Fibroblast of gingiva (primary cell): ENCODE data around the gene TMEM271.
"Not testable (repeated sequence)": the region's sequence is repeated elsewhere in the genome, so short reads cannot be mapped to it uniquely, and the experiment has no call there.

Experiments used
- DNase-seq: peaks from one replicate; pipeline ENCODE4 v3.0.0-alpha.2; 2011; ENCODE audit warnings: low read depth

Gene TMEM271

GRCh38 chr4:610411-611261, 34.5 kb upstream of the TMEM271 start:
- DNase-seq: peak; percentile 79

GRCh38 chr4:609400-610050, 33.4 kb upstream of the TMEM271 start:
- DNase-seq: no peak

DNA sequence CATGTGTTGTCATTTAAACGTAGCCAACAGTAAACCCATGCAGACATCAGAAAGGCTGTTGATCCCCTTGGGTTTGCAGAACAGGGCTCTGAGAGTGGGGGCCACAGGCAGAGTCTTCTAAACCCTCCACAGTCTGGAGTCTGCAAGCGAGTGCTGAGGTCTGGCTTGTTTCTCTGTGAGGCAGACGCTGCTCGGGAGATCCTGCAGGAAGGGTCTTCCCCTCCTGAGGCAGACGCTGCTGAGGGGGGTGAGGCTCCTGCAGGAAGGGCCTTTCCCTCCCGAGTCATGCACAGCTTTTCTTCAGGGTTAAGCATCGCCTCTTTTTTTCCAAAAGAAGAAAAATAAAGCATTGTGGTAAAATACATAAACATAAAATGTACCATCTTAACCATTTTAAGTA, 32.1 kb upstream of the TMEM271 start:
- no peak for DNase-seq

DNA sequence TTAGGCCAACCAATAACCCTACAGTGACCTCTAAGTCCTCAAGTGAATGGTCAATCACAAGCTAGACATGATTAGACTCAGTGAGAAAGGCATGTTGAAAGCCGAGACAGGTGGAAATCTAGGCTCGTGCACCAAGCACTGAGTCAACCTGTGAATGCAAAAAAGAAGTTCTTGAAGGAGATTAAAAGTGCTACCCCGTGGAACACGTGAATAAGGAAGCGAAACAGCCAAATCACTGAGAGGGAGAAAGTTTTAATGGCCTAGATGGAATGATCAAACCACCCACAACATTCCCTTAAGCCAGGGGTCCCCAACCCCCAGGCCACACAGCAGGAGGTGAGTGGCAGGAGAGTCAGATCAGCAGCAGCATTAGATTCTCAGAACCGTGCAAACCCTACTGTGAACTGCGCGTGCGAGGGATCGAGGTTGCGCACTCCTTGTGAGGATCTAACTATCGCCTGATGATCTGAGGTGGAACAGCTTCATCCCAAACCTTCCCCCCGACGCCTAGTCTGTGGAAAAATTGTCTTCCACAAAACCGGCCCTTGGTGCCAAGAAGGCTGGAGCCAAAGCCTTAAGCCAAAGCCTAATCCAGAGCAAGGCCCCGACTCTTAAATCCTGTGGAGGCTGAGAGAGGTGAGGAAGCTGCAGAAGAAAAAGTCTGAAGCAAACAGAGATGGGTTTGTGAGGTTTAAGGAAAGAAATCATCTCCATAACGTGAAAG, 29.8 kb upstream of the TMEM271 start:
- no peak for DNase-seq

GRCh38 chr4:604131-604530, 28.0 kb upstream of the TMEM271 start:
- no peak for DNase-seq

DNA sequence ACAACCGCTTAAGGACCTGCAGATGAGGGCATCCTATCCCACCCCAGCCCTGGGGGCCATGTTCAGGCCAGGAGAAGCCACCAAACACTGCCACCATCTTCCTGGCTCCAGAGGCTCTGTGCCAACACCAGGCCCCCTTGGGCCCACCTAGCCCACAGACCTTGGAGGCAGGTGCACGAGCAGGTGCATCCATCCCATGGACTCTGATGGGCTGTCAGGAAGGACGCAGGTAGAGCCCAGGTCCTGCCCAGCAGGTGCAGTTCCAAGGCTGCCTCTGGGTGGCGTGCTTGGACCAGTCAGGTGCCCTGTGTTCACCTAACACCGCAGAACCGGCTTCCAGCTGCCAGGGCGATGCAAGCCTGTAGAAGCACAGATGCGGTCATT, 26.5 kb upstream of the TMEM271 start:
- no peak for DNase-seq

DNA sequence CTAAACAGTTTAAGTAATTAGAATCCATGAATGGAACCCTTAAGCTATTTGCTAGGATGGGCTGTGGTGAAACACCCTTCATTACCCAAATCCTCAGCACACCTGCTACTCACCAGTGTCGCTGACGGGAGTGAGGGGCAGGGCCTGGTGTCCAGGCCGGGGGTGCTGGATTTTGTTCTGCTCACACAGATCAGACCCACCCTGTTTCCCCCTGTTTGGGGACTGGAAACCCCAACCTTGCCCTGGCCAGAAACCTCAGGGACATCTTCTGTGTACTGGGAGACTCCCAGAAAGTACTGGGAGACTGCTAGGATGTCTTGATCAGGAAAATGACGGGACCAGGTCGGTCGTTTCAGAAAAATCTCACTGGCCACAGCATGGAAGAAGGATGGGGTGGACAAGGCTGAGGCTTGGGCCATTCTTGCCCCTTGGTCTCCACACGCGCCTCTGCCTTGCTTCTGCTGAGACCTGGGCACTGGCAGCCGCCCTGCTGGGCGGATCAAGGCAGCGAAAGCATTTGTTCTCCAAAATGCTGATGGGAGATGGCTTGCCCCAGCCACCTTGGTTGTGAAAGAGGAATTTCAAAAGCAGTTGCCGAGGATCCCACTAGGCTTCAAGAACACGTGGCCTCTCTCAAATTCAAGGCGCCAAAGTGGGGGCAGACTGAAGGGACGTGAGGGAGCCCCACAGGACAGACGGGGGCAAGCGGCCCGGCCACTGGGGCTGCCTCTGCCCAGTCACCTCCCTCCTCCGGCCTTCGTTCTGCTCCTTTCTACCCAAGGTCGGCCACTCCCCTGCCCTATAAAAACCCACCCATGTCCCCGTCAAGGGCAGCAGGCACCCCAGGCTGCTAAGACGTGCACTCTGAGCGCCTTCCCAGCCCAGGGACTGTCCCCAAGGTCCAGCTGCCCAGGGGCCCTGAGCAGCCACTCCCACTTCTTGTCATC, 25.8 kb upstream of the TMEM271 start:
- no peak for DNase-seq

DNA sequence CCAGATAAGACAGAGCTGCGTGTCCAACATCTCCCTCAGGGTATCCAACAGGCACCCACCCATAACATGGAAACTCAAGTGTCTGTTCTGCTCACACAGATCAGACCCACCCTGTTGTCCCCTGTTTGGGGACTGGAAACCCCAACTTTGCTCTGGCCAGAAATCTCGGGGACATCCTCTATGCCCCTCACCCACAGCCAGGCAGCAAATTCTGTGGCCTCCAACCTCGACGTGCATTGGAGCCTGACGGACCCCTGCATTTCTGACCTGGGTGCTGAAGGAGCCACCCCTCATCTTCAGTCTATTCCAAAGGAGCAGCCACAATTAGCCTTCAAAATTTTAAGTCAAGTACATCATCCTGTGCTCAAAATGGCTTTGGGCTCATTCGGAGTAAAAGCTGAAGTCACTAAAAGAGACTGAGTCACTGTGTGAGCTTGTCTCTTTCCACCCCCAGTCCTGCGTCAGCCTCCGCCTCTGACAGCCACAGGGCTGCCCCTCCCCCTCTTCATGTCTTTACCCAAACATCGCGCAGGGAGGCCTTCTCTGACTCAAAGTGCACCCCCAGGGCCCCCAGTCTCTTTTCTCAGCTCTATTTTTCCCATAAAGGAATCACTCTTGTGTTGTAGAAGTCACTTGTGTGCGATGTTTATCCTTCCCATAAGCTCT, 24.9 kb upstream of the TMEM271 start:
- DNase-seq: no peak

DNA sequence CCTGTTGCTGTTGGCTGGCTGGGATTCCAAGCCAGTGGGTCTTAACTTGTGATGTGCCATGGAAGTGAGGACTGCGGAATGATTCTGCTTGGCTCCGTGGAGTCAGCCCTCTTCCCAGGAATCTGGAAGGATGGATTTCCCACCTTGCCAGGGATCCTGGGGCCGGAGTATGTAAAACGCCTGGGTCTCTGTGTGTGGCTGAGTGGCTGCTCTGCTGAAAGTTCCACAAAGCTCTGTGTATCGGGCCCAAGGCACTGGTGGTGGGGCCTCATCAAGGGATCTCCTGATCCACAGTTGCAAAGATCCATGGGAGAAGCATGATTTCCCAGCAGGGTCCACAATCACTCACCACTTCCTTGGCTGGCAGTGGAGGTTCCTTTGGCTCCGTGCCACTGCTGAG, 24.1 kb upstream of the TMEM271 start:
- DNase-seq: no peak

GRCh38 chr4:598925-599324, 22.8 kb upstream of the TMEM271 start:
- no peak for DNase-seq

GRCh38 chr4:592825-593520, 16.9 kb upstream of the TMEM271 start:
- no peak for DNase-seq

- not testable (repeated sequence) for DNase-seq
Observed at GRCh38 chr4:592178-592577, 16.1 kb upstream of the TMEM271 start.

GRCh38 chr4:590313-590841, 14.3 kb upstream of the TMEM271 start:
- no peak for DNase-seq

DNA sequence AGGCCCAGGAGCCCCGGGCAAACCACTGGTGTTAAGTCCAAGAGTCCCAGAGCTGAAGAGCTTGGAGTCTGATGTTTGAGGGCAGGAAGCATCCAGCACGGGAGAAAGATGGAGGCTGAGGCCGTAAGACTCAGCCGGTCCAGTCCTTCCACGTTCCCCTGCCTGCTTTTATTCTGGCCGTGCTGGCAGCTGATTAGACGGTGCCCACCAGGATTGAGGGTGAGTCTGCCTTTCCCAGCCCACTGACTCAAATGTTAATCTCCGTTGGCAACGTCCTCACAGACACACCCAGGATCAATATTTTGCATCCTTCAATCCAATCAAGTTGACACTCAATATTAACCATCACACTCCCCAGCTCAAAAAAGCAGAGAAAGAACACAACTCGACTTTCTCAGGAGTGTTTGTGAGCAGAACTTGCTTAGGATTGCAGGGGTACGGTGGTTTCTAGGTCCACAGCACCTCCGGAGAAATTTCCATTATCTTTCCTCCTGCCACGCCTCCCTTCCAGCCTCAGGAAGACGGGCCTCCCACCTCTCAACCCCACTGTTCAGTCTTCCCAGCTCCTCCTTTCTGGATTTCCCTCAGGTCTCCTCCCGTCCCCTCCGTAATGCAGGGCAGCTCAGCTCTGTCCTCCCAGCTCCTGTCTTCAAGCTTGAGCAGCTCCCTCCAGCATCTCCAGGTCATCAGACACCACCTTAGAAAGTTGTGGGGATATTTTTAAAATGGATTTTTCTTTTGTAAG, 13.3 kb upstream of the TMEM271 start:
- no peak for DNase-seq

- no peak for DNase-seq
Observed at GRCh38 chr4:588351-588849, 12.3 kb upstream of the TMEM271 start.

DNA sequence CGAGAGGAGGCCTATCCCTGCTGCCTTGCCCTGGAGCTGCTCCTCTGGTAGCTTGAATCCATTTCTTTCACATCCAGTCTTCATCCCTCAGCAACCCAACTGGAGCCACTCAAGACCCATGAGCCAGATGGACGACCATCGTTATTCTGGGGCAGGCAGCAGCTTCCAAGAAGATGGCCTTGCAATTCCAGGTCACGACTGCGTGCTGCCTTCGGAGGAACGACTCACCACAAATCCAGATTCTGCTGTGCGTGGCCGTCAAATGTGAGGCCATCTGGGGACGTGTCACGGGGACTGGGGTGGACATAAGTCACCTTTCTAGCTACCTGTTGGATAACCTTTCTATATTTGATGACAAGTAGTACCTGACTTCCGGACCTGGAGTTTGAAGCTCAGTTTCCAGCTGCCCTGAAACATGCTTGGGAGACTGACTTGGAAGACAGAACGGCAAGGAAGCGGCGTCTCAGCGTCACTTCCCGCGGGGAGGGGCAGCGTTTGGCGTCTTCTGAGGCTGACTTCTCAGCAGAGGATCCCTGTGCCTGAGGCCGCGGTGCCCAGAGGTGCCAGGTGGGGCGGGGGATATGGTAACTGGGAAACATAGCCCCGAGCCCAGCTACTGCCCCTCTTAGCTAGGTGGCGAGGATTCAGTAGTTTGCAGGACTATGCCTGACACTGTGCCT, 11.7 kb upstream of the TMEM271 start:
- no peak for DNase-seq

- DNase-seq: no peak
Observed at GRCh38 chr4:583820-584219, 7.7 kb upstream of the TMEM271 start.

DNA sequence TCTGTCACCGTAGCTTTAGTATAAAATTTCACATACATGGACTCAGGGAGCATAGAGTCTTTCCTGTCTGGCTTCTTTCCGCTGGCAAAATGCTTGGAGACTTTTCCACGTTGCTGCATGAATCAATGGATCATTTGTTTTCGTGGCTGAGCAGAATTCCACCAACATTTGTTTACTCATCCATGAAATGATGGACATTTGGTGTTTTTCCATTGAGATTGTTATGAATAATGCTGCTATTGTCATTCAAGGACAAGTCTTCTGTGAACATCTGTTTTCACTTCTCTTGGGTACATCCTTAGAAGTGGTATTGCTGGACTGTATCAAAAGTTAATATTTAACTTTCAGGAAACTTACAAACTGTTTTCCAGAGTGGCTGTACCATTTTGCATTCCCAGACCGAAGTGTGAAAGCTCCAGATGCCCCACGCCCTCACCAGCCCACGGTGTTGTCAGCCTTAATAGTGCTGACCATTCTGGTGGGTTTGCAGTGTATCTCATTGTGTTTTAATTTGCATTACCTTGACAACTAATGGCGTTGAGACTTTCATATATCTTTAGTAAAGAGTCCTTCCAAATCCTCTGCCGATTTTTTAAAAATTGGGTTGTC, 5.8 kb upstream of the TMEM271 start:
- DNase-seq: no peak
